ENCODE measurements around the gene DNM3. TPM values are rescaled to one million over a fixed set of nuclear protein-coding genes. Genes with fewer than 3 reads are reported as not detected.

Gene DNM3
- total RNA-seq, 8 experiments from 2014 or later = 6.1 to 29.1 (median 13.5) TPM

- H3K27ac ChIP-seq = no peak overlapping the region
- peaks cover 13 to 27% of the 10 kb centered on the region in 2 donors for H3K4me1 ChIP-seq (replicated peaks in 1 of 2)
- in situ Hi-C loops (cut with MboI; ENCODE audit: low pct_unique_long_range_greater_than_20kb in 2 of 9, low sequenced_read_pairs in 9 of 9, unreplicated experiment in 9 of 9) = no loop called here
- H3K4me3 ChIP-seq = no peak overlapping the region
- ATAC-seq (replicated peaks in 6 of 8) = peak in 2 of 8 experiments; percentile 54 to 56
- WGBS, 10 experiments = 0 to 94% (median 60%) methylated on average over 1 to 2 of the region's 2 CpGs
Observed at GRCh38 chr1:171913385-171913784, 72.1 kb downstream of the DNM3 start.

GRCh38 chr1:171916315-171916771, 75.0 kb downstream of the DNM3 start:
- ATAC-seq (replicated peaks in 6 of 8) = peak in 7 of 8 experiments; percentile 12 to 85 (median 57)
- in situ Hi-C loops (cut with MboI; ENCODE audit: low pct_unique_long_range_greater_than_20kb in 2 of 9, low sequenced_read_pairs in 9 of 9, unreplicated experiment in 9 of 9) = no loop called here
- 23 to 100% (median 30%) methylated on average over 1 to 3 of the region's 3 CpGs; no CpG with 5 or more reads in 3 of the 10 experiments for WGBS, 10 experiments
- no peak overlapping the region for H3K4me3 ChIP-seq
- H3K4me1 ChIP-seq (replicated peaks in 1 of 2) = peaks cover 9 to 18% of the 10 kb centered on the region in 2 donors
- no peak overlapping the region for H3K27ac ChIP-seq

DNA sequence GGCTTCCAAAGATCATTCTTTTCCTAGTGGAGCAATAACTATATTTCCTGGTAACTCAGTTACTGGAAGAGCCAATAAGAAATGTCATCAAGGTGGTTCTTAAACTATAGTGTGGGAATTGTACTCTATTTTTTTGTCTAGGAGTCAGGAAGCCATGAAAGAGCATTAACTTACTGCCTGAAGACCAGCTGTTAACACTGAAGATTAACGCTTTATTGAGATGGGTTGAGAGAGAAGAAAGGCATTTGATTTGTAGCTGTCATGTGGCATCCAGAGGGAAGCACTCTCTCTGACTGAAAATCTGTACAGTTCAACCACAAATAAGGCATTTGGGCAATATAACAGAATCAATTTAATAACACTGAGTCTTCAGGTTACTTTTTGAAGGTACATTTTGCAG, 76.0 kb downstream of the DNM3 start:
- in situ Hi-C loops (cut with MboI; ENCODE audit: low pct_unique_long_range_greater_than_20kb in 2 of 9, low sequenced_read_pairs in 9 of 9, unreplicated experiment in 9 of 9) = no loop called here
- ATAC-seq (replicated peaks in 6 of 8) = peak in 5 of 8 experiments; percentile 38 to 93 (median 88)
- Histone ChIP-seq H3K27ac (no peak overlapping the region), H3K4me3 (no peak overlapping the region), H3K4me1 (replicated peaks in 1 of 2) (peaks cover 9 to 18% of the 10 kb centered on the region in 2 donors)
- WGBS, 10 experiments = 20 to 100% (median 80%) methylated on average over 1 of the region's 1 CpG; no CpG with 5 or more reads in 3 of the 10 experiments

DNA sequence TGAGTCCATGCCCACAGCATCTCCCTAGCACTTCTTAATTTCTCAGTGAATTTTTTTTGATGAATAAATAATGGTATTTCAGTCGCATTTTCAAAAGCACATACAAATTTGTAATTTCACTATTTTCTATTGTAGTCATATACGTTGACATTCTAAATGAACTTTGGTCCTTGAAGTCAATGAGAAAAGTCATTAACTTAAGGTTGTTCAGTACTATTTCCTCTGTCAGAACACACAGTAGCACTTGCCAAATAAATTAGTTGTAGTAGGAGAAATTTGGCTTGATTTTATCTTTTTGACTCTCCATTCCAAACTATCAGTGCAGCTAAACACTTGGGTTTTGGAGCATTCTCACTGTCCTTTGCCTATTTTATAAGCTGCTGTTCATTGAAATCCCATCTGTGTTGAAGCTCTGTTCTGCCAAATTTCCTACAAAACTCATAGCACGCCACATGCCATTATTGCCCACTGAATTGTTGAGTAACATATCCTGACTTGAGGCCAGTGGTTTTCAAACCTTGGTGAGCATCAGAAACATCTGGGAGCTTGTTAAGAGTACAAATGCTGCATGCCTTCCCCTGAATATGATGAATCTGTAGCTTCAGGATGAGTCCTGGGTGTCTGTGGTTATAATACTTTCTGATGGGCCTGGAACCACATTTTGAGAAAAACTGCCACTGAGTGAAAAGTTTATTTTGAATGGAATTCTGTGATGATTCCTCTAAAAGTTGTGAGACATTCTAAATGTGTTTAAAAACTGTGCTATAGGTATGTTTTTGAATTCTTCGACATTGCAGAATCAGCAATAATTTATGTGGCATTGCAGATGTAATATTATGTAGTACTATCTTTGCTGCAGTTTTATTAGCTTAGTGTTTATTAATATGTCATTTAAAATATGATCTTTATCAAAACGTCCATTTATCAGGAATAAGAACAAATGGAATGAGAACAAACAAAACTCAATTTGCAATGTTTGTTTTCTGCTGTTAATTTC, 78.9 kb downstream of the DNM3 start:
- Histone ChIP-seq H3K27ac (no peak overlapping the region), H3K4me1 (replicated peaks in 1 of 2) (peaks cover 9 to 18% of the 10 kb centered on the region in 2 donors), H3K4me3 (no peak overlapping the region)
- WGBS, 10 experiments = 41 to 100% (median 81%) methylated on average over 3 to 5 of the region's 5 CpGs
- no peak for ATAC-seq (replicated peaks in 6 of 8)
- in situ Hi-C loops (cut with MboI; ENCODE audit: low pct_unique_long_range_greater_than_20kb in 2 of 9, low sequenced_read_pairs in 9 of 9, unreplicated experiment in 9 of 9) = no loop called here

DNA sequence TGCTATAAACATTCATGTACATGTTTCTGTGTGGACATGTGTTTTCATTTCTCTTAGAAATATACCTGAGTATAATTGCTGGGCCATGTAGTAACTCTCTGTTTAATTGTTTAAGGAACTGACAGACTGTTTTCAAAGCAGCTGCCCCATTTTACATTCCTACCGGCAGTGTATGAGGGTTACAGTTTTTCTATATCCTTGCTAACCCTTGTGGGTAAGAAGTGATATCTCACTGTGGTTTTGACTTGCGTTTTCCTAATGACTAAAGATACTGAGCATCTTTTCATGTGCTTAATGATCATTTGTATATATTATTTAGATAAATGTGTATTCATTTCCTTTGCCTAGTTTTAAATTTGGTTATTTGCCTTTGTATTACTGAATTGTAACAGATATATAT, 81.7 kb downstream of the DNM3 start:
- H3K4me3 ChIP-seq = no peak overlapping the region
- WGBS, 10 experiments = 60 to 100% (median 87%) methylated on average over 1 to 2 of the region's 2 CpGs; no CpG with 5 or more reads in 1 of the 10 experiments
- in situ Hi-C loops (cut with MboI; ENCODE audit: low pct_unique_long_range_greater_than_20kb in 2 of 9, low sequenced_read_pairs in 9 of 9, unreplicated experiment in 9 of 9) = no loop called here
- H3K27ac ChIP-seq = no peak overlapping the region
- no peaks in the 10 kb centered on the region for H3K4me1 ChIP-seq (replicated peaks in 1 of 2)
- ATAC-seq (replicated peaks in 6 of 8) = no peak

DNA sequence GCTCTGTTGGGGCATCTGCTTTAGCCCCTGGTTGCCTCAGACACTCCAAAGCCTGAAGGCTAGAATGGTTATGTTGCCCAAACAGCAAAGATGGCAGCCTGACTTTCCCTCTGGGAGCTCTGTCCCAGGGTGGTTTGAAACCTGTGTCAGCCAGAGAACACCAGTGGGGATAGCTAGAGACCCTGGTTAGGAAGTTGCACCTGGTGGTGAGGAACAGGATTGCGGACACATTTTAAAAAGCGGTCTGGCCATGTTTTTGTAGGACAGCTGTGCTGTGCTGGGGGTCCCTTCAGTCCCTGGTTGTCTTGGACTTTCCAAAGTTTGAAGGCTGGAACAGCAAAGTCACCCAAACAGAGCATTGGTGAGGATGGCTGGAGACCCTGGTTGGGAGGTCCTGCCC, 87.8 kb downstream of the DNM3 start:
- in situ Hi-C loops (cut with MboI; ENCODE audit: low pct_unique_long_range_greater_than_20kb in 2 of 9, low sequenced_read_pairs in 9 of 9, unreplicated experiment in 9 of 9) = no loop called here
- ATAC-seq (replicated peaks in 6 of 8) = no peak
- Histone ChIP-seq H3K4me3 (no peak overlapping the region), H3K27ac (no peak overlapping the region), H3K4me1 (replicated peaks in 1 of 2) (no peaks in the 10 kb centered on the region)
- WGBS, 10 experiments = 90 to 100% (median 100%) methylated on average over 1 to 2 of the region's 2 CpGs; no CpG with 5 or more reads in 6 of the 10 experiments

DNA sequence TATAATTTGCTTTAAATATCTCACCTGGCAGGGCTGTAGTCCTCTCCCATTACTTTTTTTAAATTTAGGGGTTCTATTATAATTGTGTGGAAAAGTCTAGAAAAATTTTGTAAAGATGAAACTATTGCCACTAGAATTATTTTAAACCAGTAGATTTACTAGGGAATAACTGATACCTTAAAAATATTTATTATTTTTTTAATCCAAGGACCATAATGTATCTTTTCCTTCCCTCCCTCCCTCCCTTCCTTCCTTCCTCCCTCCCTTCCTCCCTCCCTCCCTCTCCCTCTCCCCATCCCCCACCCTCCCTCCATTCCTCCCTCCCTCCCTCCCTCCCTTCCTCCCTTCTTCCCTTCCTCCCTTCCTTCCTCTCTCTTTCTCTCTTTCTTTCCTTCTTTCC, 90.5 kb downstream of the DNM3 start:
- H3K27ac ChIP-seq = no peak overlapping the region
- in situ Hi-C loops (cut with MboI; ENCODE audit: low pct_unique_long_range_greater_than_20kb in 2 of 9, low sequenced_read_pairs in 9 of 9, unreplicated experiment in 9 of 9) = no loop called here
- ATAC-seq (replicated peaks in 6 of 8) = no peak
- no peaks in the 10 kb centered on the region for H3K4me1 ChIP-seq (replicated peaks in 1 of 2)
- H3K4me3 ChIP-seq = no peak overlapping the region

GRCh38 chr1:171934664-171935063, 93.4 kb downstream of the DNM3 start:
- no peak overlapping the region for H3K27ac ChIP-seq
- peaks cover 0 to 2% of the 10 kb centered on the region in 2 donors for H3K4me1 ChIP-seq (replicated peaks in 1 of 2)

DNA sequence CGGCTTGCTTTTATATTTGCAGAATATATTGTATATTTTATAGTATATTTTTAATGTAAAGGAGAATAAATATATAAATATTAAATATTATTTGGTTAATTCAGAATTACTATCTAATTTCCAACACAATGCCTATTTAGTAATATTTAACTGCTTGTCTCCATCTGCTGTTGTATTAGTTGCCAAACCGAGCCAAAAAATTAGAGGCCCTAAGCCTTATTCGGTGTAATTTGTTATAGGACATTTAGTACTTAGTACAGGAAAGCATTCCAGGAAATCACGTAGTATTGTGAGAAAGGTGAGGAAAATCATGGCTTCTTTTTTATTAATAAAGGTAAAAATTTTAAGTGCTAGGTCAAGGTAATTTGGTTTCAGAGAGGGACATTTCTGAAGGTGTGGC, 93.8 kb downstream of the DNM3 start:
- ATAC-seq (replicated peaks in 6 of 8) = no peak
- H3K4me1 ChIP-seq (replicated peaks in 1 of 2) = peaks cover 0 to 4% of the 10 kb centered on the region in 2 donors
- in situ Hi-C loops (cut with MboI; ENCODE audit: low pct_unique_long_range_greater_than_20kb in 2 of 9, low sequenced_read_pairs in 9 of 9, unreplicated experiment in 9 of 9) = no loop called here
- 53 to 100% (median 96%) methylated on average over 2 to 4 of the region's 4 CpGs for WGBS, 10 experiments
- H3K4me3 ChIP-seq = no peak overlapping the region
- H3K27ac ChIP-seq = no peak overlapping the region

More at GRCh38 chr1:171934664-171935063, 93.4 kb downstream of the DNM3 start:
- 0 to 100% (median 85%) methylated on average over 1 to 3 of the region's 3 CpGs for WGBS, 10 experiments
- H3K4me3 ChIP-seq = no peak overlapping the region
- in situ Hi-C loops (cut with MboI; ENCODE audit: low pct_unique_long_range_greater_than_20kb in 2 of 9, low sequenced_read_pairs in 9 of 9, unreplicated experiment in 9 of 9) = no loop called here
- ATAC-seq (replicated peaks in 6 of 8) = no peak

- no peak overlapping the region for H3K4me3 ChIP-seq
- in situ Hi-C loops (cut with MboI; ENCODE audit: low pct_unique_long_range_greater_than_20kb in 2 of 9, low sequenced_read_pairs in 9 of 9, unreplicated experiment in 9 of 9) = no loop called here
- no peak overlapping the region for H3K27ac ChIP-seq
- peaks cover 0 to 8% of the 10 kb centered on the region in 2 donors for H3K4me1 ChIP-seq (replicated peaks in 1 of 2)
- no peak for ATAC-seq (replicated peaks in 6 of 8)
- WGBS, 10 experiments = 0 to 100% (median 86%) methylated on average over 1 of the region's 1 CpG; no CpG with 5 or more reads in 1 of the 10 experiments
Observed at GRCh38 chr1:171935664-171936063, 94.4 kb downstream of the DNM3 start.

GRCh38 chr1:171937938-171938337, 96.6 kb downstream of the DNM3 start:
- WGBS, 10 experiments = 20 to 77% (median 43%) methylated on average over 1 of the region's 1 CpG; no CpG with 5 or more reads in 1 of the 10 experiments
- no peak for ATAC-seq (replicated peaks in 6 of 8)
- no peak overlapping the region for H3K27ac ChIP-seq
- in situ Hi-C loops (cut with MboI; ENCODE audit: low pct_unique_long_range_greater_than_20kb in 2 of 9, low sequenced_read_pairs in 9 of 9, unreplicated experiment in 9 of 9) = no loop called here
- peaks cover 0 to 8% of the 10 kb centered on the region in 2 donors for H3K4me1 ChIP-seq (replicated peaks in 1 of 2)
- H3K4me3 ChIP-seq = no peak overlapping the region

DNA sequence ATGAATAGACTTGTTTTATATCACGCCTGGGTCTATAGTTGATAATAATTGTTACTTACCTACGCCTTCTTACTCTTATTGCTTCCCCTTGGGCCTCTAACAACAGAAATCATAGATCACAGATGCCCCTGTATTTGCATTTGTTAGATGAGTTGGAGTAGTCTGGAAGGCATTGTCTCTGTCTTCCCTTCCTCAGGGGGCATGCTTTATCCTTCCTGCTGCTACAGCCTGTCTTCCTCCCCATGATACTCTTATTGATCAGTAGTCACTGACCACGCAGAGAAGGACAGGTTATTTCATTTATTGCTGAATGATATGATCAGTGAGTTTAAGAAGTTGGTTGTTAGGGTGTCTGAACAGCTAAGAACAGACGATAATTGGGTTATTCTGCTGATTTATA, 98.4 kb downstream of the DNM3 start:
- ATAC-seq (replicated peaks in 6 of 8) = peak in 2 of 8 experiments; percentile 11 to 53
- WGBS, 10 experiments = 26 to 82% (median 43%) methylated on average over 1 to 4 of the region's 4 CpGs
- H3K27ac ChIP-seq = no peak overlapping the region

GRCh38 chr1:171940368-171940767, 99.1 kb downstream of the DNM3 start:
- no peak for ATAC-seq (replicated peaks in 6 of 8)
- H3K27ac ChIP-seq = no peak overlapping the region
- in situ Hi-C loops (cut with MboI; ENCODE audit: low pct_unique_long_range_greater_than_20kb in 2 of 9, low sequenced_read_pairs in 9 of 9, unreplicated experiment in 9 of 9) = no loop called here
- H3K4me1 ChIP-seq (replicated peaks in 1 of 2) = peaks cover 0 to 8% of the 10 kb centered on the region in 2 donors
- H3K4me3 ChIP-seq = no peak overlapping the region

More for the DNA sequence above, 98.4 kb downstream of the DNM3 start:
- H3K4me3 ChIP-seq = no peak overlapping the region
- peaks cover 0 to 8% of the 10 kb centered on the region in 2 donors for H3K4me1 ChIP-seq (replicated peaks in 1 of 2)
- in situ Hi-C loops (cut with MboI; ENCODE audit: low pct_unique_long_range_greater_than_20kb in 2 of 9, low sequenced_read_pairs in 9 of 9, unreplicated experiment in 9 of 9) = no loop called here

Data from motor neuron (in vitro differentiated cells).